Endothelial cell of umbilical vein (primary cell): ENCODE measurements around the gene TMEM178B.

Experiments
- CTCF ChIP-seq, 2 donors: IDR thresholded peaks; 1 replicate in 1 of 2; 2 replicates in 1 of 2; pipeline ENCODE4 v1.5.1; 2011; ENCODE audit warnings: low read length in 2 of 2, mild to moderate bottlenecking in 2 of 2, moderate library complexity in 2 of 2, control low read depth in 1 of 2, inconsistent platforms in 1 of 2, low read depth in 1 of 2; ENCODE audit not compliant: insufficient read depth in 1 of 2; ENCODE audit errors: extremely low read depth in 1 of 2
- EZH2 ChIP-seq: IDR thresholded peaks from 2 replicates; pipeline ENCODE4 v1.6.1; 2012; ENCODE audit warnings: borderline replicate concordance, low read depth, mild to moderate bottlenecking, moderate library complexity, low read length, inconsistent platforms; ENCODE audit not compliant: severe bottlenecking
- FOS ChIP-seq: IDR thresholded peaks from 2 replicates; pipeline ENCODE4 v1.6.1; 2011; ENCODE audit warnings: mild to moderate bottlenecking, low read length, moderate library complexity, borderline replicate concordance; ENCODE audit not compliant: insufficient read depth
- POLR2A ChIP-seq: IDR thresholded peaks from 2 replicates; pipeline ENCODE4 v1.6.1; 2012; ENCODE audit warnings: low read depth, mild to moderate bottlenecking, control low read depth, low read length
- POLR2AphosphoS5 ChIP-seq: IDR thresholded peaks from 2 replicates; pipeline ENCODE4 v1.6.1; 2012; ENCODE audit warnings: low read depth, mild to moderate bottlenecking, control low read depth, low read length, moderate library complexity; ENCODE audit not compliant: insufficient read depth

- TF ChIP-seq EZH2 (no peak), CTCF (IDR thresholded peaks at IDR 0.05; ENCODE audit: extremely low read depth in 1 of 2, insufficient read depth in 1 of 2, low read depth in 1 of 2, low read length in 2 of 2) (no peak), POLR2AphosphoS5 (no peak), FOS (no peak), POLR2A (no peak)
These were observed 404.0 kb downstream of the TMEM178B start for GRCh38 chr7:141477865-141478264.
